Common myeloid progenitor, CD34-positive (primary cell): ENCODE data around the gene FAM43B.

Experiments
- CTCF ChIA-PET: fragments of 350-600 bp; sonication (Branson Sonifier 250); formaldehyde crosslinking; loops from one replicate; lab custom pipeline; 2021; ENCODE audit warnings: antibody characterized with exemption; lab: Charles Lee
- POLR2A ChIA-PET: fragments of 350-600 bp; sonication (Branson Sonifier 250); formaldehyde crosslinking; loops from one replicate; lab custom pipeline; 2021; ENCODE audit warnings: antibody characterized with exemption; lab: Charles Lee
- DNase-seq, 3 donors: peaks; one replicate each; pipeline versions ENCODE4 v3.0.0 to v3.0.0-alpha.2; 2013
- H3K27ac ChIP-seq, 2 experiments: 1 replicate in 1 of 2; 2 replicates in 1 of 2; pipeline ENCODE4 v1.7.0; 2013; ENCODE audit warnings: inconsistent platforms in 2 of 2, low read length in 2 of 2, mild to moderate bottlenecking in 2 of 2, low read depth in 1 of 2, moderate library complexity in 1 of 2; ENCODE audit not compliant: severe bottlenecking in 2 of 2, insufficient read depth in 1 of 2, poor library complexity in 1 of 2
- H3K27me3 ChIP-seq, 5 experiments: replicated peaks in 2 of 5; 1 replicate in 3 of 5; 2 replicates in 2 of 5; pipeline versions ENCODE4 v1.6.1 to v1.7.0; 2013; ENCODE audit warnings: low read length in 4 of 5, mild to moderate bottlenecking in 2 of 5, moderate library complexity in 2 of 5, inconsistent platforms in 1 of 5; ENCODE audit not compliant: insufficient read depth in 5 of 5, control insufficient read depth in 4 of 5
- H3K36me3 ChIP-seq, 4 experiments: 1 replicate in 2 of 4; 2 replicates in 2 of 4; pipeline versions ENCODE4 v1.6.1 to v1.7.0; 2013; ENCODE audit warnings: low read length in 3 of 4, control low read depth in 1 of 4, mild to moderate bottlenecking in 1 of 4; ENCODE audit not compliant: control insufficient read depth in 4 of 4, insufficient read depth in 4 of 4
- H3K4me1 ChIP-seq, 4 experiments: 1 replicate in 3 of 4; 2 replicates in 1 of 4; pipeline versions ENCODE4 v1.6.1 to v1.7.1; 2013; ENCODE audit warnings: low read length in 3 of 4, mild to moderate bottlenecking in 3 of 4, control low read depth in 1 of 4, inconsistent platforms in 1 of 4, moderate library complexity in 1 of 4; ENCODE audit not compliant: control insufficient read depth in 4 of 4, insufficient read depth in 4 of 4; ENCODE audit errors: control extremely low read depth in 1 of 4
- H3K4me3 ChIP-seq, 7 experiments: 1 replicate in 4 of 7; 2 replicates in 3 of 7; pipeline versions ENCODE4 v1.5.1 to v1.7.0; 2013; ENCODE audit warnings: mild to moderate bottlenecking in 7 of 7, low read length in 6 of 7, moderate library complexity in 6 of 7, inconsistent platforms in 2 of 7, low read depth in 2 of 7, control low read depth in 1 of 7; ENCODE audit not compliant: insufficient read depth in 4 of 7, control insufficient read depth in 1 of 7; ENCODE audit errors: extremely low read depth in 1 of 7
- H3K9me3 ChIP-seq, 5 experiments: 1 replicate in 4 of 5; 2 replicates in 1 of 5; pipeline versions ENCODE4 v1.6.1 to v1.7.1; 2013; ENCODE audit warnings: low read length in 4 of 5, mild to moderate bottlenecking in 2 of 5, inconsistent platforms in 1 of 5, low read depth in 1 of 5, moderate library complexity in 1 of 5; ENCODE audit not compliant: control insufficient read depth in 4 of 5, insufficient read depth in 2 of 5; ENCODE audit errors: control extremely low read depth in 1 of 5
- WGBS: methylation state at CpG from one replicate; pipeline ENCODE4 v1.1.5; 2013; ENCODE audit not compliant: insufficient coverage; 5-methylcytosine and 5-hydroxymethylcytosine counted together

FAM43B gene

DNA sequence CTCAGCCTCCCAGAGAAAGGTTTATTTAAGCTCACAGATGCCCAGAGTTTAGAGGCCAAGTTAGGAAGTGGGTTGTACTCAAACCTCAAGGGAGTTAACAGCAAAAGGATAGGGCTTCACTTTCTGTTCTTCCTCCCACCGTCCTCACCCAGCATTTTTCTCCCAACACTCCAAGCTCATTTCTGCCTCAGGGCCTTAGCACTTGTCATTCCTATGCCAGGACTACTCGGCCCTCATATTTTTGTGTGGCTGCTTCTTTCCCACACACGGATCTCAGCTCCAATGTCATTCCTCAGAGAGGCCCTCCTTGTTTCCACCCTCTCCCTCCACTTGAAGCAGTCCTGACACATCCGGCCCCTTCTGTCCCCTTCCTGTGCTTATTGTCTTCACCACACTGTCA lies 12.9 kb downstream of the FAM43B start:
- Histone ChIP-seq H3K27ac (no peak overlapping the region), H3K27me3 (peaks cover 0 to 12% (median 2%) of the 10 kb centered on the region in 5 experiments), H3K36me3 (no peaks in the 10 kb centered on the region), H3K9me3 (no peaks in the 10 kb centered on the region), H3K4me3 (no peak overlapping the region), H3K4me1 (no peaks in the 10 kb centered on the region)
- 70% methylated on average over 4 of the region's 4 CpGs for WGBS
- CTCF ChIA-PET: interaction anchor here (1.4 to 3.2 kb wide), 4 partner anchors 10 to 74 kb away, joined by 3 to 18 read pairs (median 6); partner anchors contain the start of gene PINK1
- POLR2A ChIA-PET: no interaction called here
- DNase-seq: no peak

DNA sequence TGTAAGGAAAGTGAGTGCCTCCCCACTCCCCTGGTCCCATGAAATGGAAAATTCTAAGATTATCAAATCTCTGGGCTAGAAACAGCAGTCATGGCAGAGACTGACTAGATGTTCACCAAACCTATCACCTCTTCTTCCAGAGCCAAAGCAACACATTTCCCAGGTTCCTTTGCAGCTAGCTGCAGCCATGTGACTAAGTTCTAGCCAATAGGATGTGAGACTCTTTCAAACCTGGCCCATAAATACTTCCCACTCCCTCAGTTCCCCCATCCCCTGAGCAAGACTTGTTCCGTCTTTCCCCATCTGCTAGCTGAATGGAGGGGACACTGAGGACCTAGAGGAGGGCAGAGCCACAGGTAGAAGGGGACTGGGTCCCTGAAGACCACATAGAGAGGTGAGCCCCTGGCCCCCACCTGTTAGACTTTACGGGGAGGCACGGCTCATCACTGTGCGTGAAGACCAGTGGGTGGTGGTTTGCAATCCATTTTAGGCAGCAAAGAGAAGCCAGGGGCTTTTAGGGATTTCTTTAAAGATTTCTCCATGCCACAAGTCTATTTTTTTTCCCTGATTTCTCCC lies 17.2 kb downstream of the FAM43B start:
- ChIA-PET CTCF (no interaction called here), POLR2A (no interaction called here)
- no peak overlapping the region for H3K27ac ChIP-seq
- H3K4me3 ChIP-seq: no peak overlapping the region
- H3K4me1 ChIP-seq: no peaks in the 10 kb centered on the region
- H3K36me3 ChIP-seq: no peaks in the 10 kb centered on the region
- 100% methylated on average over 1 of the region's 4 CpGs for WGBS
- no peak for DNase-seq
- H3K27me3 ChIP-seq: peaks cover 0 to 21% (median 4%) of the 10 kb centered on the region in 5 experiments
- H3K9me3 ChIP-seq: no peaks in the 10 kb centered on the region

DNA sequence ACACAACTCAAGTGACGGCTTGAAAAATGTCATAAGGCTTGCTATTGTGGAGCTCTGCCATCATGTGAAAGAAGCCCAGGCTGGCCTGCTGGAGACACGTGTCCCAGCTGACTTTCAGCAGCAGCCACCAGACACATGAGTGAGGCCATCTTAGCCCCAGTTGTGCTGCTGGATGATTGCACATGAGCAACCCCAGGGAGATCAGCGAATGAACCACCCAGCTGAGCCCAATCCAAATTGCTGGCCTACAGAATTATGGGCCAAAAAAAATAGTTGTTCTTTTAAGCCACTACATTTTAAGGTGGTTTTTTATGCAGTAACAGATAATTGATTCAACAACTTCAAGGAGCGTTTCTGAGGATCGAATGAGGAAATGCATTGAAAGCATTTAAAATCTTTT lies 19.1 kb downstream of the FAM43B start:
- Histone ChIP-seq H3K27ac (no peak overlapping the region), H3K4me1 (peaks cover 0 to 2% (median 0%) of the 10 kb centered on the region in 4 experiments), H3K27me3 (peaks cover 0 to 23% (median 4%) of the 10 kb centered on the region in 5 experiments), H3K4me3 (no peak overlapping the region), H3K36me3 (no peaks in the 10 kb centered on the region), H3K9me3 (no peaks in the 10 kb centered on the region)
- no peak for DNase-seq
- ChIA-PET POLR2A (no interaction called here), CTCF (interaction anchor here (1.0 kb wide), 2 partner anchors 48 to 70 kb away, joined by 3 read pairs; no protein-coding TSS in a partner anchor)
- 94% methylated on average over 2 of the region's 5 CpGs for WGBS

DNA sequence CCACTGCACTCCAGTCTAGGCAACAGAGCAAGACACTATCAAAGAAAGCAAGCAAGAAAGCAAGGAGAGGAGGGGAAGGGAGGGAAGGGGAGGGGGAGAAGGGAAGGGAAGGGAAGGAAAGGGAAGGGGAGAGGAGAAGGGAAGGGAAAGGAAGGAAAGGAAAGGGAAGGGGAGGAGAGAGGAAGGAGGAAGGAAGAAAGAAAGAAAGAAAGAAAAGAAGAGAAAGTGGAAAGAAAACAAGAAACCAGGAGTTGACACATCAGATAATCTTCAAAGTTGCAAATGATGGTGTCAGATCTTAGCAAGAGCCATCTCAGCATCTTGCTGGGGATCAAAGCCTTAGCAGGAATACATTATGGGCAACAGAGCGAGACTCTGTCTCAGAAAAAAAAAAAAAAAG lies 21.6 kb downstream of the FAM43B start:
- H3K4me1 ChIP-seq: peaks cover 0 to 2% (median 0%) of the 10 kb centered on the region in 4 experiments
- H3K4me3 ChIP-seq: no peak overlapping the region
- CTCF ChIA-PET: interaction anchor here (1.3 to 3.8 kb wide), 6 partner anchors 10 to 83 kb away, joined by 4 to 44 read pairs (median 14); partner anchors contain the start of gene PINK1
- H3K27ac ChIP-seq: no peak overlapping the region
- peaks cover 0 to 23% (median 4%) of the 10 kb centered on the region in 5 experiments for H3K27me3 ChIP-seq
- no peaks in the 10 kb centered on the region for H3K9me3 ChIP-seq
- no peak for DNase-seq
- no peaks in the 10 kb centered on the region for H3K36me3 ChIP-seq
- POLR2A ChIA-PET: interaction anchor here (1.4 kb wide), 1 partner anchor 60 kb away, joined by 6 read pairs; no protein-coding TSS in a partner anchor
- 100% methylated on average over 1 of the region's 1 CpG for WGBS

DNA sequence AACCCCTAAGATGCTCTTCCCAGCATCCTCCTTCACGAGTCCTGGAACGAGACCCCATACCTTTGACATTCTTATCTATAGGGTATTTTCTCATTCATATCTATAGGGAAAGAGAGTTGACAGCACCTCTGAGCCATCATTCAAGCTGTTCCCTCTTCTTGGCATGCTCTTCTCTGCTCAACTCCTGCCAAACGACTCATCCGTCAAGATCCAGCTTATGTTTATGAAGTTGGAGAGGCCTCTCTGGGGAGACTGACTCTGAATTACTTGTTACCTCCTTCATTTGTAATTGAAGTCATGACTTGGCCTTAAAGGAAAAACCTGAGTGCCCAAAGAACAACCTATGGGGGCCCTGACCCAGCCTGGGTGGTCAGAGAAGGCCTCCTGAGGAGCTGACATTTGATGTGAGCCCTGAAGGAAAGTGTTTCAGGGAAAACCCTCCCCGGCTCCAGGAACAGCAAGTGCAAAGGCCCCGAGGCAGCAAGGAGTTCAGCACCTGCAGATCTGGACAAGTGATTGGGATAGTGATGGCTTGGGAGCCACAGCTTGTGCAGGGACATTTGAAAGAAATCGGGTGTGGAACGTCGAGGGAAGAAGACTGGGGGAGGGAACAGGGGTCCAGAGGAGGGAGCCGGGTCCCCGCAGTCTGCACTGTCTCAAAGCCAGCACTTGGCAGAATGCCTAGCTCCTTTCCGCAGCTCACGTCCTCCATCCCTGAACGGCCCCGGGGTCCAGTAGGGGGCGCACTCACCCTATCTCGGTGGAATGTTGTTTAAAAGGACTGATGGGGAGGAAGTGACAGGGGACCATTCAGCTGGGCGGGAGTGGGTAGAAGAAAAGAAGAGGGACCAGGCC lies 22.5 kb downstream of the FAM43B start:
- WGBS: 27% methylated on average over 7 of the region's 18 CpGs
- ChIA-PET CTCF (interaction anchor here (0.7 to 3.8 kb wide), 19 partner anchors 8 to 121 kb away, joined by 3 to 44 read pairs (median 5); partner anchors contain the start of genes DDOST and PINK1), POLR2A (interaction anchor here (0.5 to 1.4 kb wide), 3 partner anchors 57 to 73 kb away, joined by 3 to 6 read pairs (median 3); no protein-coding TSS in a partner anchor)
- peak; percentile 87 to 93 (median 90) for DNase-seq
- no peaks in the 10 kb centered on the region for H3K36me3 ChIP-seq
- no peak overlapping the region for H3K27ac ChIP-seq
- peaks cover 0 to 2% (median 0%) of the 10 kb centered on the region in 4 experiments for H3K4me1 ChIP-seq
- H3K9me3 ChIP-seq: no peaks in the 10 kb centered on the region
- no peak overlapping the region for H3K4me3 ChIP-seq
- H3K27me3 ChIP-seq: peaks cover 0 to 18% (median 2%) of the 10 kb centered on the region in 5 experiments

DNA sequence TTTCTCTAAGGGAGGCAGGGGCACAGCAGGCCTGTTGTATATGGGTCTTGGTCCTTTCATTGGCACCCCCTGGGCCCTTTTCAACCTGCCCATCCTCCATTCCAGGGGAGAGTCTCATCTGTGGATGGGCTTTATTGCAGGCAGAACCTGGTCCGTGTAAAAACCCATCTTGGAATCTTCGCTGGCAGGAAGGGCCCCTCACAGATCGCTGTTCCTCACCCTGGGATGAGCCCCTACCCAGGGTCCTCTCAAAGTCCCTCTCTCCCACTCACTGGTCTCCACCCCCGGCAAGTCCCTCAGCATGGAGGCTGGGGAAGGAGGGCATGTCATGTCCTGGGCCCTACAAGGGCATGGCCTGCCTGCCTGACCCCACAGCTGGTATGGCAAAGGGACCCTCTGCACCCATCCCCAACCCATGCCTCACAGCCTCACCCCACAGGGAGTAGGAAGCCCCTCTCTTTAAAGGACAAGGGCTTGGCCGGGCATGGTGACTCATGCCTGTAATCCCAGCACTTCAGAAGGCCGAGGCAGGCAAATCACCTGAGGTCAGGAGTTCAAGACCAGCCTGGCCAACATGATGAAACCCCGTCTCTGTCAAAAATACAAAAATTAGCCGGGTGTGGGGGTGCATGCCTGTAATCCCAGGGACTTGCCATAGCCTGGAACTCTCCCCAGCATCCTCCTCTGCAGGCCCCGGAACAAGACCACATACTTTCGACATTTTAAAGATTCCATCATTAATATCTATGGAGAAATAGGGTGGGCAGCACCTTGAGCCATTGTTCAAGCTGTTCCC lies 23.4 kb downstream of the FAM43B start:
- H3K27ac ChIP-seq: no peak overlapping the region
- peaks cover 0 to 18% (median 2%) of the 10 kb centered on the region in 5 experiments for H3K27me3 ChIP-seq
- H3K9me3 ChIP-seq: no peaks in the 10 kb centered on the region
- CTCF ChIA-PET: interaction anchor here (0.7 to 3.8 kb wide), 19 partner anchors 9 to 120 kb away, joined by 3 to 44 read pairs (median 5); partner anchors contain the start of genes DDOST and PINK1
- POLR2A ChIA-PET: interaction anchor here (0.5 kb wide), 1 partner anchor 56 kb away, joined by 3 read pairs; no protein-coding TSS in a partner anchor
- no peak for DNase-seq
- WGBS: 78% methylated on average over 6 of the region's 10 CpGs
- no peak overlapping the region for H3K4me3 ChIP-seq
- peaks cover 0 to 2% (median 0%) of the 10 kb centered on the region in 4 experiments for H3K4me1 ChIP-seq
- H3K36me3 ChIP-seq: no peaks in the 10 kb centered on the region
